Smooth muscle cell (in vitro differentiated cells): ENCODE measurements around the gene DLG5. TPM values are rescaled to one million over a fixed set of nuclear protein-coding genes. Genes with fewer than 3 reads are reported as not detected.

Experiments
- DNase-seq: peaks from one replicate; lab custom pipeline; 2025; ENCODE audit not compliant: unreplicated experiment; lab: John Stamatoyannopoulos, UW
- H2AFZ ChIP-seq: fragments of 200-600 bp; sonication (generic); 2 replicates; pipeline ENCODE4 v1.6.0; 2016; ENCODE audit warnings: antibody characterized with exemption, low read depth, mild to moderate bottlenecking
- H3F3A ChIP-seq: fragments of 200-600 bp; sonication (generic); 2 replicates; pipeline ENCODE4 v1.6.0; 2017; ENCODE audit warnings: antibody characterized with exemption, low read depth
- H3K27ac ChIP-seq: fragments of 200-600 bp; sonication (generic); 2 replicates; pipeline ENCODE4 v1.5.1; 2016; ENCODE audit warnings: low read depth, mild to moderate bottlenecking
- H3K27me3 ChIP-seq: fragments of 200-600 bp; sonication (generic); 2 replicates; pipeline ENCODE4 v1.6.1; 2016; ENCODE audit warnings: low read depth, mild to moderate bottlenecking
- H3K36me3 ChIP-seq: fragments of 200-600 bp; sonication (generic); 2 replicates; pipeline ENCODE4 v1.5.1; 2016; ENCODE audit warnings: low read depth
- H3K4me1 ChIP-seq: fragments of 200-600 bp; sonication (generic); 2 replicates; pipeline ENCODE4 v1.5.1; 2016; ENCODE audit warnings: low read depth
- H3K4me2 ChIP-seq: fragments of 200-600 bp; sonication (generic); 2 replicates; pipeline ENCODE4 v1.6.0; 2016; ENCODE audit warnings: mild to moderate bottlenecking
- H3K4me3 ChIP-seq: fragments of 200-600 bp; sonication (generic); 2 replicates; pipeline ENCODE4 v1.5.1; 2016; ENCODE audit warnings: mild to moderate bottlenecking
- H3K79me2 ChIP-seq: fragments of 200-600 bp; sonication (generic); 2 replicates; pipeline ENCODE4 v1.6.0; 2016; ENCODE audit warnings: low read depth, mild to moderate bottlenecking
- H3K9ac ChIP-seq: fragments of 200-600 bp; sonication (generic); 2 replicates; pipeline ENCODE4 v1.6.0; 2016; ENCODE audit warnings: low read depth
- H3K9me3 ChIP-seq: fragments of 200-600 bp; sonication (generic); replicated peaks from 2 replicates; pipeline ENCODE4 v1.5.1; 2016; ENCODE audit warnings: low read depth
- H4K20me1 ChIP-seq: fragments of 200-600 bp; sonication (generic); 2 replicates; pipeline ENCODE4 v1.6.0; 2016; ENCODE audit warnings: low read depth
- CTCF ChIP-seq: fragments of 200-600 bp; sonication (generic); IDR thresholded peaks from 2 replicates; pipeline ENCODE4 v1.5.1; 2017; ENCODE audit warnings: borderline replicate concordance, mild to moderate bottlenecking, antibody characterized with exemption; ENCODE audit not compliant: insufficient read depth, poor library complexity, severe bottlenecking
- WGBS: methylation state at CpG from one replicate; pipeline ENCODE4 v1.1.7; 2016; ENCODE audit warnings: low lambda C conversion rate; 5-methylcytosine and 5-hydroxymethylcytosine counted together
- polyA plus RNA-seq: library from polyadenylated mRNA; unstranded; fragments of >200 nt; fragmentation: Nextera tagmentation; extraction: Ambion mirVana; gene quantifications from 2 replicates; pipeline ENCODE4 v1.2.1, GENCODE V29; 2016
- total RNA-seq: library from RNA; depleted of rRNA; stranded (reverse); fragments of >200 nt; gene quantifications from 2 replicates; pipeline ENCODE4 v1.2.3, GENCODE V29; 2014

DLG5 gene
- total and polyA plus RNA-seq, 2 experiments from 2014 or later = 11.3 to 21.8 TPM

DNA sequence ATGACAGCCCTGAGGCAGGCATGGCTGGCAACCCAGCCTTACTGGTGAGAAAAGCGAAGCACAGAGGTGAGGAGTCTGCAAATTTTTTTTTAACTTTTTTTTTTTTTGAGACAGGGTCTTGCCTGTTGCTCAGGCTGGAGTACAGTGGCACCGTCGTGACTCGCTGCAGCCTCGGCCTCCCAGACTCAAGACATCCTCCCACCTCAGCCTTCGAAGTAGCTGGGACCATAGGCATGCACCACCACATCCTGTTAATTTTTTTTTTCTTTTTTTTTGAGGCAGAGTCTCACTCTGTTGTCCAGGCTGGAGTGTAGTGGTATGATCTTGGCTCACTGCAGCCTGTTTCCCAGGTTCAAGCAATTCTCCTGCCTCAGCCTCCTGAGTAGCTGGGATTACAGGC is 35.1 kb upstream of the DLG5 start:
- Histone ChIP-seq H3K4me3 (no peak overlapping the region), H3F3A (no peaks in the 10 kb centered on the region), H3K9ac (no peak overlapping the region), H3K79me2 (no peaks in the 10 kb centered on the region), H3K4me2 (no peak overlapping the region), H2AFZ (no peak overlapping the region), H3K36me3 (no peaks in the 10 kb centered on the region), H3K9me3 (no peaks in the 10 kb centered on the region), H3K27ac (no peak overlapping the region), H3K27me3 (no peaks in the 10 kb centered on the region), H4K20me1 (no peaks in the 10 kb centered on the region), H3K4me1 (no peaks in the 10 kb centered on the region)
- DNase-seq = no peak
- WGBS = 93% methylated on average over 6 of the region's 6 CpGs
- TF ChIP-seq CTCF = no peak

GRCh38 chr10:77960829-77961329 is 34.3 kb upstream of the DLG5 start:
- Histone ChIP-seq H3K9me3 (no peaks in the 10 kb centered on the region), H3K27me3 (no peaks in the 10 kb centered on the region)

GRCh38 chr10:77959887-77960455 is 33.4 kb upstream of the DLG5 start:
- Histone ChIP-seq H3K27me3 (no peaks in the 10 kb centered on the region), H3K4me3 (no peak overlapping the region), H2AFZ (no peak overlapping the region), H3K79me2 (no peaks in the 10 kb centered on the region), H3K9ac (no peak overlapping the region), H3K4me1 (peaks cover 4% of the 10 kb centered on the region), H3F3A (no peaks in the 10 kb centered on the region), H3K9me3 (no peaks in the 10 kb centered on the region), H3K27ac (no peak overlapping the region), H4K20me1 (no peaks in the 10 kb centered on the region), H3K36me3 (no peaks in the 10 kb centered on the region), H3K4me2 (no peak overlapping the region)
- no peak for DNase-seq
- WGBS = 92% methylated on average over 8 of the region's 8 CpGs
- TF ChIP-seq CTCF = no peak

More at GRCh38 chr10:77960829-77961329, 34.3 kb upstream of the DLG5 start:
- Histone ChIP-seq H3K4me3 (no peak overlapping the region), H3K27ac (no peak overlapping the region), H3F3A (no peaks in the 10 kb centered on the region), H3K9ac (no peak overlapping the region), H2AFZ (no peak overlapping the region), H3K4me2 (no peak overlapping the region), H3K36me3 (no peaks in the 10 kb centered on the region), H4K20me1 (no peaks in the 10 kb centered on the region), H3K79me2 (no peaks in the 10 kb centered on the region), H3K4me1 (no peaks in the 10 kb centered on the region)
- 94% methylated on average over 6 of the region's 6 CpGs for WGBS
- no peak for TF ChIP-seq CTCF
- no peak for DNase-seq

- Histone ChIP-seq H2AFZ (no peak overlapping the region), H4K20me1 (no peaks in the 10 kb centered on the region), H3K27ac (no peak overlapping the region), H3K4me2 (no peak overlapping the region), H3K27me3 (no peaks in the 10 kb centered on the region), H3K4me3 (no peak overlapping the region), H3F3A (no peaks in the 10 kb centered on the region), H3K4me1 (peaks cover 5% of the 10 kb centered on the region), H3K9ac (no peak overlapping the region), H3K79me2 (no peaks in the 10 kb centered on the region), H3K9me3 (no peaks in the 10 kb centered on the region), H3K36me3 (no peaks in the 10 kb centered on the region)
- TF ChIP-seq CTCF = no peak
- 96% methylated on average over 4 of the region's 4 CpGs for WGBS
- no peak for DNase-seq
These were observed 32.8 kb upstream of the DLG5 start for GRCh38 chr10:77959384-77959783.
